KMS-11 (cell line): ENCODE data around the gene RNASE7.

Experiments
- H2AFZ ChIP-seq: fragments of 200-600 bp; sonication (generic); 2 replicates; pipeline ENCODE4 v1.6.1; 2016; ENCODE audit warnings: antibody characterized with exemption, mixed run types, low read depth
- H3K27ac ChIP-seq: fragments of 200-600 bp; sonication (generic); 2 replicates; pipeline ENCODE4 v1.6.1; 2016; ENCODE audit warnings: mild to moderate bottlenecking, mixed run types
- H3K27me3 ChIP-seq: fragments of 200-600 bp; sonication (generic); 2 replicates; pipeline ENCODE4 v1.6.1; 2017; ENCODE audit warnings: mild to moderate bottlenecking, low read depth, mixed run types, moderate library complexity; ENCODE audit not compliant: insufficient read depth
- H3K36me3 ChIP-seq: fragments of 200-600 bp; sonication (generic); 2 replicates; pipeline ENCODE4 v1.6.1; 2017; ENCODE audit warnings: mild to moderate bottlenecking, mixed run types; ENCODE audit not compliant: insufficient read depth
- H3K4me1 ChIP-seq: fragments of 200-600 bp; sonication (generic); 2 replicates; pipeline ENCODE4 v1.6.1; 2016; ENCODE audit warnings: mild to moderate bottlenecking, low read depth, mixed run types; ENCODE audit not compliant: poor library complexity, severe bottlenecking
- H3K4me2 ChIP-seq: fragments of 200-600 bp; sonication (generic); 2 replicates; pipeline ENCODE4 v1.7.0; 2016; ENCODE audit warnings: mild to moderate bottlenecking, mixed run types
- H3K4me3 ChIP-seq: fragments of 200-600 bp; sonication (generic); IDR thresholded peaks from 2 replicates; pipeline ENCODE4 v1.6.1; 2017; ENCODE audit warnings: low read depth, low read length, mixed read lengths; ENCODE audit not compliant: insufficient read depth
- H3K79me2 ChIP-seq: fragments of 200-600 bp; sonication (generic); 2 replicates; pipeline ENCODE4 v1.6.1; 2016; ENCODE audit warnings: low read depth, mixed run types; ENCODE audit not compliant: insufficient read depth
- H3K9ac ChIP-seq: fragments of 200-600 bp; sonication (generic); 2 replicates; pipeline ENCODE4 v1.6.1; 2016; ENCODE audit warnings: mild to moderate bottlenecking, mixed run types
- H4K20me1 ChIP-seq: fragments of 200-600 bp; sonication (generic); 2 replicates; pipeline ENCODE4 v1.6.1; 2016; ENCODE audit warnings: mild to moderate bottlenecking, mixed run types; ENCODE audit not compliant: insufficient read depth
- TF ChIP-seq, protein P1 (sequence below): fragments of 200-600 bp; sonication (generic); conservative IDR thresholded peaks from 2 replicates; pipeline ENCODE4 v1.6.1; 2017; ENCODE audit warnings: low read depth, mild to moderate bottlenecking, antibody characterized with exemption, low read length, moderate library complexity, mixed read lengths

The RNASE7 gene

DNA sequence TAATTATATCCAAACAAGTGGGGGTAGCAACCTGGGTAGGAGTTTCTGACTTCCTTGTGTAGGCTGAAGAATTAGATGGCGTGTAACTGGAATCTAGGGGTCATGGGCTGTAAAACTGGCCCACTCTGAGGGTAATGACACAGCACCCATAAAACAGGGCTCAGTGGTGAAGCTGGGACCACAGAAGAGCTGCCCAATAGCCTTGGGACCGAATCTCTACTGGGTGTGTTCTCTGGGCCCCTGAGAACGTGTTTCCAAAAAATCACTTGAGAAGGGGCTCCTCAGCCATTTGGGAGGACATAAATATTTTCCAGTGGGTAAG lies 19.1 kb downstream of the RNASE7 start:
- no peaks in the 10 kb centered on the region for H3K79me2 ChIP-seq
- H3K27me3 ChIP-seq = no peaks in the 10 kb centered on the region
- no peaks in the 10 kb centered on the region for H3K36me3 ChIP-seq
- H2AFZ ChIP-seq = no peak overlapping the region
- H3K9ac ChIP-seq = no peak overlapping the region
- H3K27ac ChIP-seq = no peak overlapping the region
- H3K4me2 ChIP-seq = no peak overlapping the region
- TF ChIP-seq, protein P1, sequence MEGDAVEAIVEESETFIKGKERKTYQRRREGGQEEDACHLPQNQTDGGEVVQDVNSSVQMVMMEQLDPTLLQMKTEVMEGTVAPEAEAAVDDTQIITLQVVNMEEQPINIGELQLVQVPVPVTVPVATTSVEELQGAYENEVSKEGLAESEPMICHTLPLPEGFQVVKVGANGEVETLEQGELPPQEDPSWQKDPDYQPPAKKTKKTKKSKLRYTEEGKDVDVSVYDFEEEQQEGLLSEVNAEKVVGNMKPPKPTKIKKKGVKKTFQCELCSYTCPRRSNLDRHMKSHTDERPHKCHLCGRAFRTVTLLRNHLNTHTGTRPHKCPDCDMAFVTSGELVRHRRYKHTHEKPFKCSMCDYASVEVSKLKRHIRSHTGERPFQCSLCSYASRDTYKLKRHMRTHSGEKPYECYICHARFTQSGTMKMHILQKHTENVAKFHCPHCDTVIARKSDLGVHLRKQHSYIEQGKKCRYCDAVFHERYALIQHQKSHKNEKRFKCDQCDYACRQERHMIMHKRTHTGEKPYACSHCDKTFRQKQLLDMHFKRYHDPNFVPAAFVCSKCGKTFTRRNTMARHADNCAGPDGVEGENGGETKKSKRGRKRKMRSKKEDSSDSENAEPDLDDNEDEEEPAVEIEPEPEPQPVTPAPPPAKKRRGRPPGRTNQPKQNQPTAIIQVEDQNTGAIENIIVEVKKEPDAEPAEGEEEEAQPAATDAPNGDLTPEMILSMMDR = no peak
- H3K4me3 ChIP-seq = no peak overlapping the region
- H4K20me1 ChIP-seq = no peaks in the 10 kb centered on the region
- H3K4me1 ChIP-seq = no peaks in the 10 kb centered on the region

DNA sequence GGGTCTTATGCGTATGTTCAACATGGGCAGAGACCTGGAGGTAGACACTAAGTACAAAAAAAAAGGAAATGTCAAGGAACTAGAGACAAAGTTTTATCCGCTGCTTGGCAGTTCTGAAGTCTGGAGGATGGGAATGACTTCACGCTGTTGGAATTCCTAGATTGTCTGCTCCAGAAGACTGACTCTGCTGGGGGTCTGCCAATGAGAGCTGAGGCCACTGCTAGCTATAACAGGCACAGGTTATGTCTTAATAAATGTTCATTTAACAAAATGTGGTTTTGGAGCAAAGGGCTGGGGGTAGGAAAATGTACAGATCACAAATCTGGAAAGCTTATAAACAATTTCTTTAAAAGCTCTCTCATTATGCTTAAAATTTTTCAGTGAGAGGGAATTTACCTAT lies 21.3 kb downstream of the RNASE7 start:
- Histone ChIP-seq H3K4me1 (peaks cover 5% of the 10 kb centered on the region), H3K27ac (no peak overlapping the region), H3K27me3 (no peaks in the 10 kb centered on the region), H3K79me2 (no peaks in the 10 kb centered on the region), H3K9ac (no peak overlapping the region), H2AFZ (no peak overlapping the region), H4K20me1 (no peaks in the 10 kb centered on the region), H3K36me3 (no peaks in the 10 kb centered on the region), H3K4me3 (no peak overlapping the region), H3K4me2 (no peak overlapping the region)
- TF ChIP-seq, protein P1 = no peak

DNA sequence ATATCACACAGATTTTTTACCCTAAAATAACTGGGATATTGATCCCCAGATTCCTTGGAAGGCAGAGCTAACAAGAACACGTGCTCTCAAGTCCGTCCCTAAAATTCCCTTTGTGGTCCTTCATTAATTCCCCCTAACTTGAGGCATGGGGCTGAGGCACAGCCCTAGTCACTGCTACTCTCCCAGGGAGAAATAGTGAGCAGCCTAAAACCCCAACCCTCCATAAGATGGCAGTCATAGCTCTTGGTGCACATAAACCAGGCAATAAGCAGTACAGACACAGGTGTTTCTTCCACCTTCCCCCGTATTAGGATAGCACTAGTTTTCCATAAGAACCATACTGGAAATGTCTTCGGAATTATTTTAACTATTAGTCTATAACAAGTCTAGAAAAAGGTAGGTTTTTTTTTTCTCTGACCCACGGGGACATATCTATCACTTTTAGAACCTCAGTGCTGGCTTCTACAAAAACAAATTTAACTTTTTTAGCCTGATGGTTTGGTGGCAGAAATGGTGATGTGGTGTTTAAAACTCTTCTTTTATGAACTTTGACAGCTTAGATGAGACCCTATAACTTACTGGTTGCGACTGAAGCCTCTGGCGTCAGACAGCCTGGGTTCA lies 24.8 kb downstream of the RNASE7 start:
- Histone ChIP-seq H3K27ac (no peak overlapping the region), H3K36me3 (no peaks in the 10 kb centered on the region), H3K4me2 (no peak overlapping the region), H4K20me1 (no peaks in the 10 kb centered on the region), H3K4me3 (no peak overlapping the region), H3K9ac (no peak overlapping the region), H3K27me3 (no peaks in the 10 kb centered on the region), H3K4me1 (peaks cover 9% of the 10 kb centered on the region), H2AFZ (no peak overlapping the region), H3K79me2 (no peaks in the 10 kb centered on the region)
- TF ChIP-seq, protein P1 = no peak

DNA sequence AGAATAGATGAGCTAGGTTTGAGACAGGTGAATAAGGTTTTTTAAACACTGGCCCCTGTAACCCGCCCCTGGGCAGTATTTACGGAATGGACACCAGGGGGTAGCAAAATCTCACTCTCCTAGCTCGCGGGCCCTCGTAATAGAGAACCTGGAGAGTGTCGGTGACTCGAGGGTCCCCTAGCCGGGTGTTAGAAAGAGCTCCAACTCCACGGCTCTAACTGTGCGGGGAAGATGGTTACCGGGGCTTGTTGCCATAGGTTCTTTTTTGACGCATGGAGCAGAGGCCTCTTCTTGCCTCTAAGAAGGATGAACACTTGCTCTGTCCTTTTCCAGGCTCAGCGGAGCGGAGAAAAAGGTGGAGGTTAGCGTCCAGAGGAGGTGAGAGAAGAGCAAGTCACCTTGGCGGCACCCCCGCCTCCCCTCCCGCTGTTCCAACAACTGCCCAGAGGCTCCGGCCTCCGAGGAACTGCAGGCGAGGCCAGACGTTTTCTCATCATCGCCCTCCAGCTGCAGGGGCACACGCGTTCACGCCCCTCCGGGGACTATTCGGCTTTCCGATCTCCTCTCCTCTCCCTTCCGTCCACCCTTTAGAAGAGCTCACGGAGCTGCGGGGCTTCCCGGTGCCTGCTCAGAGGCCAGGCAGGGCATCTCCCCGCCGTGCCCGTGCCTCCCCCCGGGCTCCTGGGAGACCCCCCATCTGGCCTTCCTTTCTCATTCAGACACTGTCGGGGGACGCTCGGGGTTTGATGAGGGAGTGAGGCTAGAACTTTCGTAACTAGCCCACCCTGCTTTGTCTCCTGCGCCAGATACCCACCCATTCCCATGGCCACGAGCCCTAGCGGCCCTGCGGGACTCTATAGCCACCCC lies 26.6 kb downstream of the RNASE7 start:
- TF ChIP-seq, protein P1 = no peak
- Histone ChIP-seq H2AFZ (no peak overlapping the region), H3K27me3 (no peaks in the 10 kb centered on the region), H3K4me1 (peaks cover 14% of the 10 kb centered on the region), H3K9ac (no peak overlapping the region), H3K36me3 (no peaks in the 10 kb centered on the region), H4K20me1 (no peaks in the 10 kb centered on the region), H3K4me2 (no peak overlapping the region), H3K27ac (no peak overlapping the region), H3K4me3 (no peak overlapping the region), H3K79me2 (no peaks in the 10 kb centered on the region)
